HEK293 (cell line): ENCODE results near the gene CCDC141.

Experiments used
- CTCF ChIA-PET: fragments of 350-600 bp; formaldehyde crosslinking; extraction: SDS; loops from one replicate; lab custom pipeline; 2021; ENCODE audit warnings: antibody characterized with exemption; lab: Yijun Ruan, JAX
- POLR2A ChIA-PET: fragments of 300-600 bp; formaldehyde crosslinking; extraction: SDS; loops from one replicate; lab custom pipeline; 2020; ENCODE audit warnings: antibody characterized with exemption, inconsistent platforms; lab: Yijun Ruan, JAX
- H3K27ac ChIP-seq: fragments of 200-500 bp; sonication (Bioruptor generic); 2 replicates; pipeline ENCODE4 v1.5.1; 2014; ENCODE audit warnings: low read depth, low read length, control low read depth, inconsistent platforms; ENCODE audit errors: extremely low read depth
- H3K36me3 ChIP-seq, 2 experiments: fragments of 200-500 bp in 1 of 2; sonication (Bioruptor generic) in 1 of 2; 1 replicate in 1 of 2; 2 replicates in 1 of 2; pipeline ENCODE4 v1.5.1; 2014 to 2017; ENCODE audit warnings: inconsistent platforms in 2 of 2, low read length in 2 of 2; ENCODE audit not compliant: control insufficient read depth in 2 of 2, insufficient read depth in 1 of 2
- H3K4me1 ChIP-seq: fragments of 200-500 bp; sonication (Bioruptor generic); 2 replicates; pipeline ENCODE4 v1.5.1; 2014; ENCODE audit warnings: mild to moderate bottlenecking, low read length, inconsistent platforms; ENCODE audit not compliant: control insufficient read depth, insufficient read depth
- H3K4me3 ChIP-seq: 2 replicates; pipeline ENCODE4 v1.5.1; 2011; ENCODE audit warnings: low read depth, mild to moderate bottlenecking, control low read depth, low read length, moderate library complexity
- H3K9me3 ChIP-seq: fragments of 200-500 bp; sonication (Bioruptor generic); 2 replicates; pipeline ENCODE4 v1.5.1; 2014; ENCODE audit warnings: low read depth, low read length, inconsistent platforms; ENCODE audit not compliant: control insufficient read depth, insufficient read depth
- GLI2 ChIP-seq: fragments of 450-650 bp; formaldehyde crosslinking; IDR thresholded peaks from 2 replicates; pipeline ENCODE4; 2017; ENCODE audit warnings: missing biosample characterization, missing genetic modification characterization, low read depth, borderline replicate concordance
- INSM2 ChIP-seq: fragments of 450-650 bp; formaldehyde crosslinking; IDR thresholded peaks from 2 replicates; pipeline ENCODE4 v1.5.1; 2016; ENCODE audit warnings: missing biosample characterization, missing genetic modification characterization
- KLF1 ChIP-seq: fragments of 450-650 bp; formaldehyde crosslinking; IDR thresholded peaks from 2 replicates; pipeline ENCODE4 v1.5.1; 2016; ENCODE audit warnings: missing biosample characterization, missing genetic modification characterization
- WT1 ChIP-seq: fragments of 450-650 bp; formaldehyde crosslinking; IDR thresholded peaks from 2 replicates; pipeline ENCODE4 v1.5.1; 2016; ENCODE audit warnings: missing biosample characterization, missing genetic modification characterization
- ZBTB20 ChIP-seq: fragments of 450-650 bp; formaldehyde crosslinking; IDR thresholded peaks from 2 replicates; pipeline ENCODE4 v1.5.1; 2016; ENCODE audit warnings: missing biosample characterization, missing genetic modification characterization
- ZBTB26 ChIP-seq: fragments of 450-650 bp; formaldehyde crosslinking; optimal IDR thresholded peaks from 2 replicates; pipeline ENCODE3; 2016; ENCODE audit warnings: missing biosample characterization, mild to moderate bottlenecking, missing genetic modification characterization
- ZEB2 ChIP-seq: fragments of 450-650 bp; formaldehyde crosslinking; IDR thresholded peaks from 2 replicates; pipeline ENCODE4 v1.5.1; 2016; ENCODE audit warnings: missing biosample characterization, missing genetic modification characterization
- ZFP41 ChIP-seq: fragments of 450-650 bp; formaldehyde crosslinking; IDR thresholded peaks from 2 replicates; pipeline ENCODE4 v1.5.1; 2016; ENCODE audit warnings: missing biosample characterization, missing genetic modification characterization, borderline replicate concordance
- ZIC2 ChIP-seq: fragments of 450-650 bp; formaldehyde crosslinking; IDR thresholded peaks from 2 replicates; pipeline ENCODE4 v1.5.1; 2016; ENCODE audit warnings: missing biosample characterization, missing genetic modification characterization
- ZNF133 ChIP-seq: fragments of 450-650 bp; formaldehyde crosslinking; IDR thresholded peaks from 2 replicates; pipeline ENCODE4 v1.5.1; 2016; ENCODE audit warnings: missing biosample characterization, missing genetic modification characterization
- ZNF146 ChIP-seq: fragments of 450-650 bp; formaldehyde crosslinking; IDR thresholded peaks from 2 replicates; pipeline ENCODE4 v1.5.1; 2016; ENCODE audit warnings: missing biosample characterization, missing genetic modification characterization
- ZNF155 ChIP-seq: fragments of 450-650 bp; formaldehyde crosslinking; IDR thresholded peaks from 2 replicates; pipeline ENCODE4 v1.5.1; 2016; ENCODE audit warnings: missing biosample characterization, missing genetic modification characterization
- ZNF184 ChIP-seq: fragments of 450-650 bp; IDR thresholded peaks from 2 replicates; pipeline ENCODE4 v1.5.1; 2018; ENCODE audit warnings: missing biosample characterization, mild to moderate bottlenecking, missing genetic modification characterization
- ZNF221 ChIP-seq: fragments of 450-650 bp; formaldehyde crosslinking; IDR thresholded peaks from 2 replicates; pipeline ENCODE4 v1.5.1; 2017; ENCODE audit warnings: missing biosample characterization, missing genetic modification characterization, borderline replicate concordance
- ZNF23 ChIP-seq: fragments of 450-650 bp; formaldehyde crosslinking; IDR thresholded peaks from 2 replicates; pipeline ENCODE4 v1.5.1; 2016; ENCODE audit warnings: missing biosample characterization, missing genetic modification characterization, borderline replicate concordance
- ZNF239 ChIP-seq: fragments of 450-650 bp; formaldehyde crosslinking; IDR thresholded peaks from 2 replicates; pipeline ENCODE4 v1.5.1; 2016; ENCODE audit warnings: missing biosample characterization, missing genetic modification characterization
- ZNF24 ChIP-seq: fragments of 450-650 bp; formaldehyde crosslinking; IDR thresholded peaks from 2 replicates; pipeline ENCODE4 v1.5.1; 2016; ENCODE audit warnings: missing biosample characterization, missing genetic modification characterization
- ZNF274 ChIP-seq, 2 experiments: fragments of 200-500 bp in 1 of 2; fragments of 450-650 bp in 1 of 2; sonication (Bioruptor generic) in 1 of 2; formaldehyde crosslinking in 1 of 2; IDR thresholded peaks; 2 replicates each; pipeline versions ENCODE4 v1.5.1 to v1.6.1; 2014 to 2016; ENCODE audit warnings: borderline replicate concordance in 1 of 2, inconsistent platforms in 1 of 2, low read length in 1 of 2, missing biosample characterization in 1 of 2, missing genetic modification characterization in 1 of 2
- ZNF280D ChIP-seq: fragments of 450-650 bp; formaldehyde crosslinking; IDR thresholded peaks from 2 replicates; pipeline ENCODE4 v1.5.1; 2016; ENCODE audit warnings: missing biosample characterization, missing genetic modification characterization
- ZNF292 ChIP-seq: fragments of 450-650 bp; formaldehyde crosslinking; IDR thresholded peaks from 2 replicates; pipeline ENCODE4 v1.5.1; 2016; ENCODE audit warnings: low read depth, missing biosample characterization, missing genetic modification characterization, borderline replicate concordance
- ZNF366 ChIP-seq: fragments of 450-650 bp; formaldehyde crosslinking; conservative IDR thresholded peaks from 2 replicates; pipeline ENCODE4 v1.5.1; 2016; ENCODE audit warnings: missing biosample characterization, missing genetic modification characterization
- ZNF426 ChIP-seq: fragments of 450-650 bp; formaldehyde crosslinking; IDR thresholded peaks from 2 replicates; pipeline ENCODE4 v1.5.1; 2017; ENCODE audit warnings: missing biosample characterization, missing genetic modification characterization, mild to moderate bottlenecking, inconsistent platforms, moderate library complexity
- ZNF777 ChIP-seq: fragments of 450-650 bp; formaldehyde crosslinking; IDR thresholded peaks from 2 replicates; pipeline ENCODE4 v1.5.1; 2017; ENCODE audit warnings: missing biosample characterization, missing genetic modification characterization, borderline replicate concordance
- ZNF837 ChIP-seq: fragments of 450-650 bp; formaldehyde crosslinking; IDR thresholded peaks from 2 replicates; pipeline ENCODE4 v1.5.1; 2016; ENCODE audit warnings: missing biosample characterization, missing genetic modification characterization
- TF ChIP-seq, protein P1 (sequence below): fragments of 450-650 bp; formaldehyde crosslinking; IDR thresholded peaks from 2 replicates; pipeline ENCODE4 v1.5.1; 2017; ENCODE audit warnings: missing biosample characterization, missing genetic modification characterization

Gene CCDC141

GRCh38 chr2:178911039-178911438, 138.9 kb downstream of the CCDC141 start:
- Histone ChIP-seq H3K36me3 (no peaks in the 10 kb centered on the region), H3K9me3 (no peaks in the 10 kb centered on the region), H3K4me3 (no peak overlapping the region), H3K4me1 (no peaks in the 10 kb centered on the region), H3K27ac (no peak overlapping the region)
- no peak for TF ChIP-seq ZNF274 (IDR thresholded peaks at IDR 0.05; ENCODE audit: low read length)
- TF ChIP-seq ZNF274 (tag by site-specific recombination; IDR thresholded peaks at IDR 0.05; ENCODE audit: borderline replicate concordance): no peak
- no peak for TF ChIP-seq ZNF239
- CTCF ChIA-PET: interaction anchor here (0.6 to 3.4 kb wide), 4 partner anchors 13 to 149 kb away, joined by 3 to 14 read pairs (median 7); no protein-coding TSS in a partner anchor
- POLR2A ChIA-PET: no interaction called here

- H3K36me3 ChIP-seq: no peaks in the 10 kb centered on the region
- no peak overlapping the region for H3K4me3 ChIP-seq
- TF ChIP-seq WT1 (tag by site-specific recombination) (no peak), KLF1 (tag by site-specific recombination) (no peak), ZNF184 (no peak), ZNF280D (tag by site-specific recombination) (no peak)
- TF ChIP-seq, all 188 proteins: peak for 0
- Histone ChIP-seq H3K27ac (no peak overlapping the region), H3K4me1 (no peaks in the 10 kb centered on the region), H3K9me3 (no peaks in the 10 kb centered on the region)
- POLR2A ChIA-PET: no interaction called here
- CTCF ChIA-PET: interaction anchor here (0.9 to 3.4 kb wide), 3 partner anchors 103 to 148 kb away, joined by 3 to 14 read pairs (median 11); partner anchors contain the start of gene TTN
Measured at GRCh38 chr2:178910005-178910404, 139.9 kb downstream of the CCDC141 start.

- Histone ChIP-seq H3K4me1 (no peaks in the 10 kb centered on the region), H3K36me3 (no peaks in the 10 kb centered on the region), H3K9me3 (no peaks in the 10 kb centered on the region), H3K4me3 (no peak overlapping the region), H3K27ac (no peak overlapping the region)
- TF ChIP-seq ZNF155 (tag by site-specific recombination) (no peak), ZNF426 (tag by site-specific recombination) (no peak), ZNF184 (no peak), ZIC2 (tag by site-specific recombination) (no peak), ZNF133 (tag by site-specific recombination) (no peak), ZNF146 (tag by site-specific recombination) (no peak), ZBTB20 (tag by site-specific recombination) (no peak), ZEB2 (no peak), ZNF366 (no peak), ZNF23 (tag by site-specific recombination) (no peak), ZNF221 (tag by site-specific recombination) (no peak), INSM2 (tag by site-specific recombination) (no peak), ZNF292 (no peak), ZFP41 (no peak), GLI2 (tag by site-specific recombination) (no peak), ZNF24 (tag by site-specific recombination) (no peak), ZNF837 (tag by site-specific recombination) (no peak), ZNF777 (no peak), ZBTB26 (no peak)
- TF ChIP-seq, protein P1, sequence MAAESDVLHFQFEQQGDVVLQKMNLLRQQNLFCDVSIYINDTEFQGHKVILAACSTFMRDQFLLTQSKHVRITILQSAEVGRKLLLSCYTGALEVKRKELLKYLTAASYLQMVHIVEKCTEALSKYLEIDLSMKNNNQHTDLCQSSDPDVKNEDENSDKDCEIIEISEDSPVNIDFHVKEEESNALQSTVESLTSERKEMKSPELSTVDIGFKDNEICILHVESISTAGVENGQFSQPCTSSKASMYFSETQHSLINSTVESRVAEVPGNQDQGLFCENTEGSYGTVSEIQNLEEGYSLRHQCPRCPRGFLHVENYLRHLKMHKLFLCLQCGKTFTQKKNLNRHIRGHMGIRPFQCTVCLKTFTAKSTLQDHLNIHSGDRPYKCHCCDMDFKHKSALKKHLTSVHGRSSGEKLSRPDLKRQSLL: no peak
- ChIA-PET POLR2A (no interaction called here), CTCF (interaction anchor here (0.9 to 3.4 kb wide), 3 partner anchors 103 to 147 kb away, joined by 3 to 14 read pairs (median 11); partner anchors contain the start of gene TTN)
Measured at GRCh38 chr2:178909507-178909906, 140.4 kb downstream of the CCDC141 start.
